NCI-H2227 treated with DMSO at 0.1 percent for 48 hours (cell line): Measurements from ENCODE around the gene DNAJB5.

Experiments used
- DNase-seq: peaks from one replicate; lab custom pipeline; 2025; lab: John Stamatoyannopoulos, UW

The DNAJB5 gene

GRCh38 chr9:34984049-34984448 lies 5.5 kb upstream of the DNAJB5 start:
- no peak for DNase-seq

GRCh38 chr9:34985311-34985899 lies 4.1 kb upstream of the DNAJB5 start:
- DNase-seq, result peak; percentile 25

GRCh38 chr9:34986540-34987047 lies 3.0 kb upstream of the DNAJB5 start:
- DNase-seq, result peak; percentile 18

GRCh38 chr9:34987160-34987901 lies 2.2 kb upstream of the DNAJB5 start:
- DNase-seq, result no peak

GRCh38 chr9:34988218-34989002 lies 1.1 kb upstream of the DNAJB5 start:
- no peak for DNase-seq

- peak; percentile 23 for DNase-seq
Measured at GRCh38 chr9:34989946-34990635, 546 bp downstream of the DNAJB5 start.

GRCh38 chr9:34990908-34991606 lies 1.5 kb downstream of the DNAJB5 start:
- DNase-seq, result no peak

GRCh38 chr9:34991607-34992375 lies 2.2 kb downstream of the DNAJB5 start:
- no peak for DNase-seq

- DNase-seq, result no peak
Measured at GRCh38 chr9:34992376-34992951, 2.9 kb downstream of the DNAJB5 start.

GRCh38 chr9:34993502-34994259 lies 4.1 kb downstream of the DNAJB5 start:
- DNase-seq, result peak; percentile 43

GRCh38 chr9:34994260-34994899 lies 4.8 kb downstream of the DNAJB5 start:
- DNase-seq, result peak; percentile 51

- peak; percentile 12 for DNase-seq
Measured at GRCh38 chr9:34994900-34995669, 5.5 kb downstream of the DNAJB5 start.

GRCh38 chr9:34995670-34996060 lies 6.1 kb downstream of the DNAJB5 start:
- no peak for DNase-seq

- DNase-seq, result no peak
Measured at GRCh38 chr9:34996181-34996904, 6.8 kb downstream of the DNAJB5 start.

GRCh38 chr9:34996905-34997279 lies 7.3 kb downstream of the DNAJB5 start:
- no peak for DNase-seq

GRCh38 chr9:34997379-34997781 lies 7.8 kb downstream of the DNAJB5 start:
- DNase-seq, result no peak

GRCh38 chr9:34998266-34998665 lies 8.7 kb downstream of the DNAJB5 start:
- no peak for DNase-seq

GRCh38 chr9:34999576-34999975 lies 10.0 kb downstream of the DNAJB5 start:
- no peak for DNase-seq
